Activated CD4-positive, alpha-beta T cell treated with anti-CD3 and anti-CD28 coated beads, Interleukin-2, Interleukin-4, amounts not matched to agents 100 ng/mL and 50 ng/mL, durations not matched to agents 16 hours and 8 hours (primary cell): ENCODE data around the gene NRG3.

Experiments
- DNase-seq: peaks from one replicate; pipeline ENCODE4 v3.0.0-alpha.2; 2020; ENCODE audit warnings: low spot score

Gene NRG3

GRCh38 chr10:83012866-83013265 lies 1137.9 kb downstream of the NRG3 start:
- DNase-seq, result no peak

DNA sequence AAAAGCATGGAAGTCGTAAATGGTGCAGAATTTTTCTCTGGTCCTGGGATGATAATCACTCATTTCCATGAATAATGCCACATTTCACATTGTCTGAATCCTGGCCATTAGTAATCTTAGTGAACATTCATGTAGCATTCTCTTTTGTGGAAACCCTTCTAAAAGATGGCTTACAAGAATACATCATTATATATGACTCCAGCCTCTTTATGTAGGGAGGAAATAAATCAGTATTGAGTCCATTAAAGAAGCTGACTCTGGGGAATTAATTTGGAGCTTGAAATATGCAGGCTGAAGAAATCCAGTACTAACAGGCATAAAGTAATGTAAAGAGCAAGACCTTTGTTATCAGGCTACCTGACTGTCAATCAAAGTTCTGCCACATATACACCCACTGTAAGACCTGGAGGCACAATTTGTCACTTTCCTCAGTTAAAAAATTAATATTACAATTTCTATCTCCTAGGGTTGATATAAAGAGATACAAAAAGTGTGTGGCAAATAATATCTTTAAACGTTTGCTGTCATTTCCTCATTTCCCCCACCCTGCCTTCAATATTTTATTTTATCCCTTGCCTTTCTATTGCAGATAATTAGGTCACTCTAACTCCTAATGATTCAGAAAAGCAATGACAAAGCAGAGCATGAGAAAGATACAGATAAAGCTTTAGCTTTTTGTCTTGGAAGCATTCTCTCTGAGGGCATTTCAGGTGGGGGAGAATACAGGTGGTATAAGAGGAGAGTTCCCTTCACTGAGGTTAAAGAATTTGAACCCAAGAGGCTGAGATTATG lies 1142.3 kb downstream of the NRG3 start:
- DNase-seq, result no peak

GRCh38 chr10:83023662-83024061 lies 1148.7 kb downstream of the NRG3 start:
- DNase-seq, result no peak
